Stimulated activated CD4-positive, alpha-beta T cell treated with anti-CD3 and anti-CD28 coated beads, TNF-alpha, amount 100 ng/mL, for 24 hours (primary cell): ENCODE data around the gene CLDN19.

Source experiments
- DNase-seq, 3 experiments: peaks; one replicate each; pipeline ENCODE4 v3.0.0-alpha.2; 2020; ENCODE audit warnings: low read depth in 3 of 3

CLDN19 gene

GRCh38 chr1:42703888-42704464 is 36.1 kb downstream of the CLDN19 start:
- no peak for DNase-seq

GRCh38 chr1:42700006-42700405 is 40.0 kb downstream of the CLDN19 start:
- DNase-seq, result no peak

GRCh38 chr1:42698081-42698813 is 41.8 kb downstream of the CLDN19 start:
- DNase-seq, result no peak

GRCh38 chr1:42692911-42693310 is 47.1 kb downstream of the CLDN19 start:
- no peak for DNase-seq

GRCh38 chr1:42692461-42692860 is 47.6 kb downstream of the CLDN19 start:
- DNase-seq, result no peak

GRCh38 chr1:42691157-42691498 is 48.9 kb downstream of the CLDN19 start:
- DNase-seq, result no peak

- peak in 1 of 3 experiments; percentile 11 for DNase-seq
Measured at GRCh38 chr1:42690477-42691156, 49.4 kb downstream of the CLDN19 start.

- DNase-seq, result no peak
Measured at GRCh38 chr1:42689912-42690311, 50.1 kb downstream of the CLDN19 start.

- no peak for DNase-seq
Measured at GRCh38 chr1:42686418-42686817, 53.6 kb downstream of the CLDN19 start.

GRCh38 chr1:42684139-42684538 is 55.9 kb downstream of the CLDN19 start:
- peak in 1 of 3 experiments; percentile 16 for DNase-seq
